Neutrophil (primary cell): ENCODE data around the gene CAMK1.

ENCODE experiments used
- H3K27ac ChIP-seq: fragments of 200-600 bp; sonication (generic); 2 replicates; pipeline ENCODE4 v1.5.1; 2016; ENCODE audit warnings: mild to moderate bottlenecking, moderate library complexity
- H3K27me3 ChIP-seq: fragments of 200-600 bp; sonication (generic); 2 replicates; pipeline ENCODE4 v1.6.0; 2016; ENCODE audit warnings: mild to moderate bottlenecking
- H3K36me3 ChIP-seq: fragments of 200-600 bp; sonication (generic); 2 replicates; pipeline ENCODE4 v1.5.1; 2017
- H3K4me1 ChIP-seq, 2 experiments: fragments of 200-600 bp in 1 of 2; sonication (generic) in 1 of 2; 1 replicate in 1 of 2; 2 replicates in 1 of 2; pipeline versions ENCODE4 v1.5.1 to v1.6.1; 2013 to 2016; ENCODE audit warnings: low read depth in 1 of 2, low read length in 1 of 2, mild to moderate bottlenecking in 1 of 2, moderate library complexity in 1 of 2; ENCODE audit not compliant: control insufficient read depth in 1 of 2, insufficient read depth in 1 of 2
- H3K4me3 ChIP-seq, 2 experiments: fragments of 200-600 bp in 1 of 2; sonication (generic) in 1 of 2; 1 replicate in 1 of 2; 2 replicates in 1 of 2; pipeline ENCODE4 v1.5.1; 2013 to 2016; ENCODE audit warnings: low read depth in 1 of 2, low read length in 1 of 2, mild to moderate bottlenecking in 1 of 2, moderate library complexity in 1 of 2
- H3K9me3 ChIP-seq: fragments of 200-600 bp; sonication (generic); 2 replicates; pipeline ENCODE4 v1.5.1; 2016
- CTCF ChIP-seq: fragments of 200-600 bp; sonication (generic); IDR thresholded peaks from 2 replicates; pipeline ENCODE4 v1.5.1; 2016; ENCODE audit warnings: antibody characterized with exemption

The CAMK1 gene

GRCh38 chr3:9807981-9808344 lies 38.2 kb upstream of the CAMK1 start:
- Histone ChIP-seq H3K36me3 (peaks cover 80% of the 10 kb centered on the region), H3K27ac (peak overlapping the region; percentile 91)

GRCh38 chr3:9806688-9807589 lies 37.2 kb upstream of the CAMK1 start:
- H3K36me3 ChIP-seq = peaks cover 80% of the 10 kb centered on the region
- H3K4me3 ChIP-seq = no peak overlapping the region
- H3K9me3 ChIP-seq = no peaks in the 10 kb centered on the region
- no peaks in the 10 kb centered on the region for H3K27me3 ChIP-seq
- H3K4me1 ChIP-seq = peaks cover 19 to 21% of the 10 kb centered on the region in 2 experiments
- TF ChIP-seq CTCF = no peak
- peak overlapping the region; percentile 91 for H3K27ac ChIP-seq

More at GRCh38 chr3:9807981-9808344, 38.2 kb upstream of the CAMK1 start:
- Histone ChIP-seq H3K4me3 (no peak overlapping the region), H3K27me3 (no peaks in the 10 kb centered on the region), H3K4me1 (peaks cover 19 to 21% of the 10 kb centered on the region in 2 experiments), H3K9me3 (no peaks in the 10 kb centered on the region)
- no peak for TF ChIP-seq CTCF

GRCh38 chr3:9806137-9806536 lies 36.4 kb upstream of the CAMK1 start:
- no peak for TF ChIP-seq CTCF
- Histone ChIP-seq H3K4me1 (peaks cover 19 to 21% of the 10 kb centered on the region in 2 experiments), H3K9me3 (no peaks in the 10 kb centered on the region), H3K27me3 (no peaks in the 10 kb centered on the region), H3K27ac (peak overlapping the region; percentile 32), H3K36me3 (peaks cover 83% of the 10 kb centered on the region), H3K4me3 (no peak overlapping the region)

- peaks cover 10% of the 10 kb centered on the region in 2 experiments for H3K4me1 ChIP-seq
- TF ChIP-seq CTCF = no peak
- peak overlapping the region; percentile 32 for H3K27ac ChIP-seq
- peaks cover 90% of the 10 kb centered on the region for H3K36me3 ChIP-seq
- H3K4me3 ChIP-seq = no peak overlapping the region
- H3K27me3 ChIP-seq = no peaks in the 10 kb centered on the region
- H3K9me3 ChIP-seq = no peaks in the 10 kb centered on the region
These were observed 35.2 kb upstream of the CAMK1 start for GRCh38 chr3:9804996-9805395.

- no peaks in the 10 kb centered on the region for H3K27me3 ChIP-seq
- H3K4me1 ChIP-seq = no peaks in the 10 kb centered on the region
- no peak overlapping the region for H3K4me3 ChIP-seq
- peak overlapping the region; percentile 15 for H3K27ac ChIP-seq
- peaks cover 98% of the 10 kb centered on the region for H3K36me3 ChIP-seq
- no peak for TF ChIP-seq CTCF
- no peaks in the 10 kb centered on the region for H3K9me3 ChIP-seq
These were observed 33.7 kb upstream of the CAMK1 start for GRCh38 chr3:9803494-9803893.
